NCI-H510A (cell line): Measurements from ENCODE around the gene MBD1.
"Not testable (repeated sequence)": the region's sequence is repeated elsewhere in the genome, so short reads cannot be mapped to it uniquely, and the experiment has no call there.

Experiments
- DNase-seq: peaks from one replicate; lab custom pipeline; 2025; lab: John Stamatoyannopoulos, UW

The MBD1 gene, protein sequence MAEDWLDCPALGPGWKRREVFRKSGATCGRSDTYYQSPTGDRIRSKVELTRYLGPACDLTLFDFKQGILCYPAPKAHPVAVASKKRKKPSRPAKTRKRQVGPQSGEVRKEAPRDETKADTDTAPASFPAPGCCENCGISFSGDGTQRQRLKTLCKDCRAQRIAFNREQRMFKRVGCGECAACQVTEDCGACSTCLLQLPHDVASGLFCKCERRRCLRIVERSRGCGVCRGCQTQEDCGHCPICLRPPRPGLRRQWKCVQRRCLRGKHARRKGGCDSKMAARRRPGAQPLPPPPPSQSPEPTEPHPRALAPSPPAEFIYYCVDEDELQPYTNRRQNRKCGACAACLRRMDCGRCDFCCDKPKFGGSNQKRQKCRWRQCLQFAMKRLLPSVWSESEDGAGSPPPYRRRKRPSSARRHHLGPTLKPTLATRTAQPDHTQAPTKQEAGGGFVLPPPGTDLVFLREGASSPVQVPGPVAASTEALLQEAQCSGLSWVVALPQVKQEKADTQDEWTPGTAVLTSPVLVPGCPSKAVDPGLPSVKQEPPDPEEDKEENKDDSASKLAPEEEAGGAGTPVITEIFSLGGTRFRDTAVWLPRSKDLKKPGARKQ

DNA sequence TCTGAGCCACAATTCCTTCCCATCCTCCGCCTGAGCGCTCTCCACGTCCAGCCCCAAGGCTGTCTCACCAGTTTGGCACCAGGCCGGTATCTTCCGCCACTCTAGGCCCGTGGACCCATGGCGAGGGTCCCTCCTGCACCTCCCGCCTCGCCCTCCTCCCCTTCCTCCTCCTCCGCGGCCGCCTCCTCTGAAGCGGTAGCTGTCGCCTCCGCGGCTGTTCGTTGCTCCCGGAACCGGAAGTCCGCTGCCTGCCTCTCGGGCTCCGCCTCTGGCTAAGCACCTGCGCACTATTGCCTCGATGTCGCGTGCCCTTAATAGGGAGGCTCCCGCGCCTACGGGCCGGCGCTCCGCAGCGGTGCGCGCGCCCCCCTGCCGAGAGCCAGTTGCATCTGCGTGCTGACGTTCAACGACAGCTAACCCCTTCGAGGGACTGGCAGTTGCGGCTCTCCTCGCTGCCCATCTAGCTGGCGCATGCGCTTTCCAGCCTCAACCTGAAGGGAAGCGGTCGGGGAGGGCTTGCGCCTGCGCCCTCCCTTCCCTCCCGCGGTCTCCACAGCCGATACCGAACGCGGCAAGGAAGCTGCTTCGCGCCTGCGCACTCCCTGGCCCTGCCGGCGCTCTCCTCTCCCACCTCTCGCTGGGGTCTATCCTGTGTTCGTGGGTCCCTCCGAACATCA, at the start of gene MBD1:
TSS of gene MBD1 (minus strand) at position 229 of the 677 bp plus-strand sequence. CDS start 1,531 bp downstream, outside the sequence.
- peak; percentile 84 for DNase-seq

DNA sequence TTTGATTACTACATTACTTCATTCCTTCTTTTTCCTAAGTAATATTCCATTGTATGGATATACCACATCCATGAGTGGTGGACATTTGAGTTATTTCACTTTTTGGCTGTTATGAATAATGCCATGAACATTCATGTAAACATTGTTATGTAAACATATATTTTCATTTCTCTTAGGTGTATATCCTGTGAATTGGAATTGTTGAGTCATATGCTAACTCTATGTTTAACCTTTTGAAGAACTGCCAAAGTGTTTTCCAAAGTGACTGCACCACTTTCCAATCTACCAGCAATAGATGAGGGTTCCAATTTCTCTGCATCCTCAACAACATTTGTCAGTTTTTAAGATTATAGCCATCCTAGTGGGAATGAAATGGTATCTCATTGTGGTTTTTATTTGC, 48.9 kb upstream of the MBD1 start:
- no peak for DNase-seq

DNA sequence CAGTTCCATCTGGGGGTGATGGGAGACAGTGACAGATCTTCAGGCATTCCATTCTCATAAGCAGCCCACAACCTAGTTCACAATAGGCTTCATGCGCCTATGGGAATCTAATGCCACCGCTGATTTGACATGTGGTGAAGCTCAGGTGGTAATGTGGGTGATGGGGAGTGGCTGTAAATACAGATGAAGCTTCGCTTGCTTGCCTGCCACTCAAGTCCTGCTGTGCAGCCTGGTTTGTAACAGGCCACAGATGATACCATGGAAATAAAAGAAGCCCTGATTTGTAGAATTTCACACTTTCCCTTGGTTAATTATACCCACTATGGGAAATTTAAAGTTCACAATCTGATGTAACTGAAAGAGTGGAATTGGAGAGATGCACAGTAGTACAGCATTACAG, 46.7 kb upstream of the MBD1 start:
- DNase-seq: no peak

DNA sequence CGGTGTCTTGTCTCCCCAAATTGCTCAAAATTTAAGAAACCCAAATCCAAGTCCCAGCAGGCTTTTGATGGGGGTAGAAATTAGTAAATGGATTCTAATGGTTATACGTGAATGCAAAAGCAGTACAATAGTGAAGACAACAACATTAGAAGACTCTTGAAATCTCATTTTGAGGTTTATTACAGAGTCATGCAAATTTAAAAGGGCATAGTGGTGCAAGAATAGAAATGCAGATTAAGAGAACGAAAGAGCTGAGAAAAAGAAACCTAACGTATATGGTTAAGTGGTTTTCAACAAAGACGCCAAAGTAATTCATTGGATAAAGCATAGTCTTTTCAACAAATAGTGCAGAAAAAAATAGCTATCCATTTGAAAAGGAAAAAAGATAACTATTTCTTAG, 39.4 kb upstream of the MBD1 start:
- DNase-seq: no peak

DNA sequence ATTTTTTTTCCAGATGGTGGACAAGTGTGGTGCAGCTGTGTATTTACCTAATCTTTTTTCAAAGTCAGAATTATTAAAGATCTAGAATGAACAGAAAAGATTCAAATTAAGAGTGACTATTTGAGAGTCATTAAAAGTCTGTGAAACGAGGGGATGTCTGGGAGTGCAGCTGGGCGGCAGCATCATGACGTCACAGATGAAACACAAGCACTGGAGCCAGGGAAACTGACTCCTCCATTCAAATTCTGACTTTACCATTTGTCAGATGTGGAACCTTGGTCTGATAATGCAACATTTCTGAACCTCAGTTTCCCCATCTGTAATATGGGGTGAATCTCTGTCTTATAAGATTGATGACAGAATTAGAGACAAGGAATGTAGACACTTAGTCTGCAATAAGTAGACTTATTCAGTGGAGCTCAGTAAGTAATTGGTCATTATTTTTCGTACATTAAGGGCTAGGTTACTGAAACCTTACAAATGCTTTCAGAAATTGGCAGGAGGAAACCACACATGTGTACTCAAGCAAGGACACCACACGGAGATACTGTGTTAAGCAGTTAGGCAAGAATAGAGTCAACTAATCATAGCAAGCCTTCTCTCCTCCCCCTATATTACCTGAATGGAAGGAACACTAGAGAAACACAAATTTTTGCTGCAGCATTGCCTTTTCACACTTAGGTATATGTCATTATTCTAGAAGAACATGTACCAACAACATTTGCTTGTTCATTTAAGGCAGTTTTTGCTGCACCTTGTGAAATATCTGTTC, 34.0 kb upstream of the MBD1 start:
- no peak for DNase-seq

DNA sequence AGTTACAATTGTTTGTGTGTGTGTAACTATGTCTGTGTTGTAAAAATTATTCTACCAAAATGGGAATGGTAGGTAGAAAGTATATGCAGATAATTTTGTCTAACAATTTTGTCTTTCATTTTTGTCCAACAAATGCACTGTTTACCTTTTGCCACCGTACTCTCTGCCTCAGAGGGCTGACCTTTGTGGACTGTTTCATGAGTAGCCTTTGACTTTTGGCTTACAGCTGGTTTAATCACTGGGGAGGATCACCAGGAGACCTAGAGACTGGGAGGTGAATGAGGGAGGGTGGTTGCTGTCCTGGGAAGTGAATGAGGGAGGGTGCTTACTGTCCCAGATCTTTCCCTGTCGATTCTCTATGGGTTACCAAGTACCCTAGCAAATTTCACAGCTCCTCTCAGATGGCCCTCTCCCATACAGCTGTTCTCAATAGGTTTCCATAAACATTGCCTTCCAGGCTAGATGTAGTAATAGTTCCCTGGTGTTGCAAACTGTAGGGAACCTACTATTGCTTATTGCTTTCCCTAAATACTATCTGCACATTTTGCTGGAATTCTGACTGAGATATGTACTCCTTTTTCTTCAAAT, 32.6 kb upstream of the MBD1 start:
- DNase-seq: no peak

DNA sequence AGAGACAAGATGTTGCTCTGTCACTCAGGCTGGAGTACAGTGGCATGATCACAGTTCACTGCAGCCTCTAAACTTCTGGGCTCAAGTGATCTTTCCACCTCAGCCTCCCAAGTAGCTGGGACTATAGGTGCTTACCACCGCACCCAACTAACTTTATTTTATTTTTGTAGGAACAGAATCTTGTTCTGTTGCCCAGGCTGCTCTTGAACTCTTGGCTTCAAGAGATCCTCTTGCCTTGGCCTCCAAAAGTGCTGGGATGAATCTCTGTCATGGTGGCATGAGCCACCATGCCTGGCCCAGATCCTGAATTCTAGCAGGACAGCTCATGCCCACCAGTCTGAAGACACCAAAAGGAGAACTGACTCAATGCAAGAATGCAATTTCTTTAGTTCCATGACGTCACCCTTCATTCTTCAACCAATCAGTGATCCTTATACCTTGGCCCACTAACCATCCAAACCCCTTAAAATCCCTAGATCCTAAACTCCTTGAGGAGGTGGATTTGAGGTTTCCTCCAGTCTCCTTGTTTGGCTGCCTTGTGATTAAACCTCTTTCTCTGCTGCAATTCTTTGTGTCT, 31.8 kb upstream of the MBD1 start:
- DNase-seq: no peak

DNA sequence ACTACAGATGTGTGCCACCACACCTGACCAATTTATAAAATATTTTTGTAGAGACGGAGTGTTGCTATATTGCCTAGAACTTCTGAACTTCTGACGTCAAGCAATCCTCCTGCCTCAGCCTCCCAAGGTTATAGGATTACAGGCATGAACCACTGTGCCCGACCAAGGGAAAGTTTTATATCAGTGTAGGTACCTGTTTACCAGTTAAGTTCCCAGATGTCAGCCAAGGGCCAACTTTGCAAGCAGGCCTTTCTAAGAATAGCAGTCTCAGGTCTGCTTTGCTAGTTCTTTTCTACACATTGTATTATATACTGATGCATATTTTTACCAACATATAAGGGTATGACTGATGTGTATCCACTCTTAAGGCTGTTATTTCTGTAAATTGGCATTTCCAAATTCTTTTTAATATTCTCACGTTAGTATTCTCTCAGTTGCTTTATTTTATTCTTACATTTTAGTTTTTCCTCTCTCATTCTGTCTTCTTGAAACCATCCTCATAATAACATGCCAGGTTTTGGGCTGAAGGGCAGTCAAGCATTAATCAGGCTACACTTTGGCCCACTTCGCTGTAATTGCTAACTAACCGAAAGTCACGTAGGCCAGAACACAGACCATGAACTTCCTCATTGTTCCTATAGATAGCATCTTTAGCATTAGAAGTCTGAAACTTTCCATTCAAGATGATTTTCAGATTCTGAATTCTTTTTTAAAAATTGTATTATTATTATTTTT, 31.1 kb upstream of the MBD1 start:
- no peak for DNase-seq

DNA sequence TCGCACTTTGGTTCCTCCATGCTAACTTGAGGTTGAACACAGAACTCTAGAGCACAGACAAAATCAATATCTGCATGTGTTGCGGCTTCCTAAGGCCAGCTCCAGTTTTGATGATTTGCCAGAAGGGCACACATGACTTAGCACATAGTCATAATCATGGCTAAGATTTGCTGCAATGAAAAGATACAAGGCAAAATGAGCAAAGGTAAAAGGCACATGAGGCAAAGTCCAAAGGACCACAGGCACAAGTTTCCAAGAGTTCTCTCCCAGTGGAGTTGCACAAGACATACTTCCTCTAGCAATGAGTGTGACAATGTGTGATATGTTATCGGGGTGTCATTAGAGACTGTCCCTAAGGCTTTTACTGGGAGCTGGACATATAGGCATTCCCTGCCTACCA, 30.3 kb upstream of the MBD1 start:
- no peak for DNase-seq

DNA sequence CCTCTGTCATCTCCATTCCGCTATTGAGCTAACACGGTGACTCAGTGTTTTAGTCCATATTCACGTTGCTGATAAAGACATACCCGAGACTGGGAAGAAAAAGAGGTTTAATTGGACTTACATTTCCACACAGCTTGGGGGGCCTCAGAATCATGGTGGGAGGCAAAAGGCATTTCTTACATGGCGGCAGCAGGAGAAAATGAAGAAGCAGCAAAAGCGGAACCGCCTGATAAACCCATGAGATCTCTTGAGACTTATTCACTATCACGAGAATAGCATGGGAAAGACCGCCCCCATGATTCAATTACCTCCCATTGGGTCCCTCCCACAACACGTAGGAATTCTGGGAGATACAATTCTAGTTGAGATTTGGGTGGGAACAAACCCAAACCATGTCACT, 28.8 kb upstream of the MBD1 start:
- no peak for DNase-seq

DNA sequence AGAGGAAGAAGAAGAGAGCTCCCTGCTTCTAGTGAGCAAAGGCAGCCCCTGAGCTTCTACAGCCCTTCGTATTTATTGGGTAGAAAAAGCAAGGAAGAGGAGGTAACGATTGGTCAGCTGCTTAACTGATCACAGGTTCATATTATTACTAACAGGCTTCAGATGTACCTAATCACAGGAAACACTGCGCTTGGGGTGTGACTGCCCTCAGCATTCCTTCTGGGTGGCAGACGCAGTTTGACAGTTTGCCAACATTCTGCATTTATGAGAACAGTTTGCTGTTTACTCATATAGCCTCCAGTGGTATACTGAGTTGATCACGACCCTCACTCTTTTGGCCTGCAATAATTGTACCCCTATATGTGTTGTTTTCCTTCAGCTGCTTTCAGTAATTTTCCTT, 27.5 kb upstream of the MBD1 start:
- not testable (repeated sequence) for DNase-seq

DNA sequence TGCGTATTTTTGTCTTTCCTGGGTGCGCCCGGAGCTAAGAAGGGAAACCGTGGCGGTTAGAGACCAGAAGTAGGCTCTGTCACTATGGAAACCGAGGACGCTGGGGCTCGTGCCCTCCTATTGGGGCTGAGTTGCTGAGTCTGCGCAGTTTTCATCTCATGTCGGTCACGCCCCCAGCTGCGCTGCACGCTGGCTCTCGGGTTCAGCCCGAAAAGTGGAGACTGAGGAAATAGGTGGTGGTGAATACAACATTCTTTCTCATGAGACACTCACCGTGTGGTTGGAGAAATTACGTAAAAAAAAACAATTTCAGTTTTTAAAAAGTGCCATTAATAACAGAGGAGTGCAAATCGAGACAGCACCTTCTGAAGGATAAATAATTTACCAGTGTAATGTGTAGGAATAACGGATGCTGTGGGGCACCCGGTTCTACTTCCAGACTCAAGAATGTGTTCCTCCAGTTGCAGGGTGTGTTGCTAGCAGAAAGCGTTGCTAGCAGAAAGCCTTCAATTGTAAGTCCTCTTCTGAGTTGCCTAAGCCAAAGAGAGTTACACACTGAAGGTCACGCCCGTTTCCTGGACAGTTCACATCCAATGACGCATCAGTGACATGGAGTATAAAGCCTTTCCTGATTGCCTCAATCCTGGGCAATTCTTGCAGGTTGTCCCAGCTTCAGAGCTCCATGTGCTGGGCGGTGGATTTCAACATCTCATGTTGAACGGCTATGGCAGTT, 26.6 kb upstream of the MBD1 start:
- peak; percentile 43 for DNase-seq

DNA sequence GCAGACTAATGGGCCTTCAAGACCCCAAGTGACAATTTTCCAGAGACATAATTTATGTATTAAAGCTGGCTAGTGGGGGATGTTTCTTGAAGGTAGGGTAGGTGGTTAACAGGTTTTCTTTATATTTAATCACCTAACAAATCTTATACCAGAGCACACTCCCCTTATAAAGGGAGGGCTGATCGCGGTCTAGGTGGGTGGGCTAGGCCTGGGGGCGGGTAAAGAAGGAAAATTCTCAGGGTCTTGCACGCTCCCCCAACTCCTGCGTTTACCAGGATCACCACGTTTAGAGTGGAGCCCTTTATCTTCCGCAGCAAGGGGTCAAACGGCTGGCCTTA, 26.0 kb upstream of the MBD1 start:
- DNase-seq: no peak

DNA sequence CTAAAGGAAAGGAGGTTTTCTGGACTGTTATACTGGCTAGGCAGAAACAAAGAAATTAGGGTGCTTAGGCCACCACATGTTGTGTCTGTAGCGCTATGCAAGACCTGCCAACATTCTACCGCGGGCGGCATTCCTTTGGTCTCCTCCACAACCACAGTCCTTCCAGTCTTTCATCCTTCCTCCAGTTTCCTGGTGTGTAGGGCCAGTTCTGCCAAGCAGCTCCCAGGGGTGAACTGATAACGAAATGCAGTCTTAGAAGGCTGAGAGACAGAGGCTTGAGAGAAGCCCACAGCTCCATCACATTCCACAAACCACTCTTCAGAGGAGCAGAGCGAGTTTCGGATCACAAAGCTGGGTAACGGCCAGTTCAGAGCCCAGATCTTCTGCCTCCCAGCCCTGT, 25.6 kb upstream of the MBD1 start:
- DNase-seq: no peak

DNA sequence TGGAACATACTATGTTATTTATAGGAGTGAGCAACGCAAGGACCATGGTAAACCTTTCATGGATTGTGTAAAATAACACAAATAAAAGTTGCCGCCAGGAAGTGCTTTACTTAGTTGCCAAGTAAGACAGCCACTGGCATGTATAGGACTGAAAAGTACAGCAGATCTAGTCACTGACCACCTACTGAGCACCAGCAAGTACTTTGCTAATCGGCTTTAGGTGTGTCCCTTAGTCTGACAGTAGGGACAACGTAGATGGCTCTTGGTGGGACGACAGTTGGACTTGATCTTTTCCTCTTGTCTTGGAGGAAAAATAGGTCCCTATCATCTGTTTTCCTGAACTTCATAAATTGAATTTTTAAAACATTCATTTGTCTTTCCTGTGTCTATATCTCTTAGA, 19.8 kb upstream of the MBD1 start:
- DNase-seq: no peak

DNA sequence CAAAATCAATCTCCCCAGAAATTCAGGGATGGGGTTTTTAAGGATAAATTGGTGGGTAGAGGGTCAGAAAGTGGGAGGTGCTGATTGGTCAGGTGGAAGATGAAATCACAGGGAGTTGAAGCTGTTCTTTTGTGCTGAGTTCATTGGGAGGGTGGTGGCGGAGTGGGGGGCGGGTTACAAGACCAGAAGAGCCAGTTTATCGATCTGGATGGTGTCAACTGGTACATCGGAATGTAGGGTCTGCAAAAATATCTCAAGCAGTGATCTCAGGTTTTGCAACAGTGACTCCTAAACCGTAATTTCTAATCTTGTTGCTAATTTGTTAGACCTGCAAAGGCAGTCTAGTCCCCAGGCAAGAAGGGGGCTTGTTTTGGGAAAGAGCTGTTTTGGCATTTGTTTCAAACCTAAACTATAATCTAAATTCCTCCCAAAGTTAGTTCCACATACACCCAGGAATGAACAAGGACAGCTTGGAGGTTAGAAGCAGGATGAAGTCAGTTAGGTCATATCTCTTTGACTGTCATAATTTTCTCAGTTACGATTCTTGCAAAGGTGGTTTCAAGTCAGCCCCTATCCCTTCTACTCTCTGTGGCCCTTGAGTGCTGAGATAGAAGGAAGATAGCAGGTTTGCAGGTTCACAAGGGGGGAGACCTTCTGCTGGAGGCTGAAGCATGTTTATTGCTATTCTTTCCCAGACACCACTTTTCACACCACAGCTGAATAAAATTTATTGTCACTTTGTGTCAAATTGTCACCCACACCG, 18.5 kb upstream of the MBD1 start:
- DNase-seq: no peak

DNA sequence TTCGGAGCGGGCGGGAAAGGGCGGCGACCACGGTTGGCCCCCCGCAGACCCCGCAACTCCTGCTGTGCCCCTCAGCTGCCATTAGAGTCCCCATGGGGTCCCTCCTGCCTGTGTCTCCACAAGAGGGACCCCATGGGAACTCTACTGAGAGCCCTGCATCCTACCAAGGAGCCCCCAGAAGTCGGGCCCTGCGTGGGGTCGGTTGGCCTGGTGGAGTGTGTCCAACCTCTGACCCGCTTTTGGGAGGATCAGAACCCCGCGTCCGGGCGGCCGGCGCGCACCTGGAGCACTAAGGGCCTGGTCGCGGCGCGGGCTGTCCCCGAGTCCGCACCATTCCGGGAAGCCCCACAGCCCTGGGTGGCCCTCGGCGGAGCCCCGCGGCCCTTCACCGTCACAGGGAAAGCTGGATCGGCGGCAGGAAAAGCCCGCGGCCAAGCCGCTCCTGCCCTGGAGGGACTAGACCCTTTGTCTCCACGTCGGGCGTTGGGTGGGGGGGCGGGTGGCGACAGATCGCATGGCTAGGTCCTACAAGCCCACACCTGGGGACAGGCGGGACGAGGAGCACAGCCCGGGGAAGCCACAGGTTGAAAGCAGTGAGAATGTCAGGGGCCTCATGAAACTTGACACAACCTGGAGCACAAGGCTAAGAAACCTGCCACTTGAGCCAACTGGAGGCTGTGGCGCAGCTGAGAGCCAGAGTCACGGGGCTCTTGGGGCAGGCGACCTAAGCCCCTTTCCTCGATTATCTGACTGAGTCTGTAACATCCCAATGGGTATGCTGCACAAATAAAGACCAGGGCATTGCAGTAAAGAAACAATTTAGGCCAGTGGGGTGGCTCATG, 17.3 kb upstream of the MBD1 start:
- no peak for DNase-seq

DNA sequence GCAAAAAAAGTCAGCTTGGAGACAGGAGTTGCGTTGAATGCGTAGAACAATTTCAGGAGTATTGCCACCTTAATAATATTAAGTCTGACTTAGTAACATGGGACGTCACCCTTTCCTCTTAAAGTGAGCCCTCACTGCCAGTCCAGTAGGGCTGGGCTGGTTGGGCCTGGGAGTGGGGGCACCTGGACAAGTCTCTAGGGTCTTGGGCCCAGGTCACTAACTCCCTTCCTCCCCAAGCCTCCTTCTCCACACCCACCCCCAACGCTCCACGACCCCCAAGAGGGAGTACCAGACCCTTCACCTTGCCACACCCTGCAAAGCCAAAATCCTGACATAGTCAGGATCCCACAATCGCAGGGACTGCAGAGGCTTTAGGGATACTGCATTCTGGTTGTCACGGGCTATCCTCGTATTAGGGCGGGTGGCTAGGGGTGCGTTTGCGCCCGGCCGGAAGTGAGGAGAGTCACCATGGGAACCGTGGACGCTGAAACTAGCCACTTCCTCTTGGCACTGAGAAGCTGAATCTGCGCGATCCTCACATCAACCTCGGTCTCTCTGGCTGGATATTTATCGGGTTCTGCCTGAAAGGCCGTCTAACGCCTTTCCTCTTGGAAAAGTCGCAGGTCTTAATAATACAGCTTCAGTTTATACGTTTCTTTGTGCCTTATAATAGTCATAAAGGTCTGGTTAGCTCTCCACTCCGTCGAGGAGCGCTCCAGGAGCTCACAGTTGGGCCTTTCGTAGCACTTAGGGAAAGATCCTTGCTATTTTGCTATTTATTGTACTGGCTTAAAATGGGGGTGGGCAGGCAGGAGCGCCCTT, 16.5 kb upstream of the MBD1 start:
- peak; percentile 28 for DNase-seq
